ENCODE data around the gene FAAP20. TPM values are rescaled to one million over a fixed set of nuclear protein-coding genes. Genes with fewer than 3 reads are reported as not detected.
A peak's percentile ranks its signal among the peaks of the same experiment; 100 is the strongest.

The FAAP20 gene
- total and polyA plus RNA-seq, 10 of the 15 experiments (the other 5 are each of a cell fraction or from before 2014, with no cell fraction given): 0.79 to 91.8 (median 20.9) TPM

DNA sequence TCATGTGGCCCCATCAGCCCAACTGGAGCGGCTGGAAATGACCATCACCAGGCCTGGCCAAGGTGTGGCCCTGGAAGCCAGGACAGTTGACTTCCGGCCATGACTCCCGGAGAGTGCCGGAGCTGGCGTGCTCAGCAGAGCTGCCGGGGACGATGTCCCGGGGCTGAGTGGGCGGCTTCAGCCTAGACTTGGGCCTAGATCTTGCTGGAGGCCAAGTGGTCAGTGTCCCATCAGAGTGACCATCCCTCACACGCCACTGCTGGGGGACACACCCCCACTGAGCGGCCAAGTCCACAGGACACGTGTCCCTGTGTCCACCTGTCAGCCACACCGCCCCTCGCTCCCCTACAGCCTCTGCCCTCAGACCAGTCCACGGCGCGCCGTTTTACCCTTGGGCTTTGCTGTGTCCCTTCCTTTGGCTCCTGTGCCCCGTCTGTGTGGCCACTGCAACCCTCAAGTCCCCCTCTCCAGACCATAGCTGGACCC, 4.0 kb downstream of the FAAP20 start:
- no peak overlapping the region for H3K9ac ChIP-seq (ENCODE audit: control insufficient read depth, insufficient read depth, low read length)
- H3K4me2 ChIP-seq (ENCODE audit: control insufficient read depth, insufficient read depth): 0 out of 2 replicates have a peak overlapping the region, but pooled peaks have one; percentile 75

More for the DNA sequence above, 4.0 kb downstream of the FAAP20 start:
- peaks cover 4% of the 10 kb centered on the region for H3K4me1 ChIP-seq (ENCODE audit: control insufficient read depth, insufficient read depth, low read length)
- no peak overlapping the region for H3K27ac ChIP-seq (ENCODE audit: control insufficient read depth, insufficient read depth)
- no peak overlapping the region for H3K4me3 ChIP-seq
- FAIRE-seq (no peak), DNase-seq (ENCODE audit: low read depth, low spot score) (no peak), ATAC-seq (no peak)
- BruUV-seq (replicated peaks): no TSS peak
- no peaks in the 10 kb centered on the region; a peak in 1 of 4 replicates for H3K36me3 ChIP-seq (ENCODE audit: control insufficient read depth in 2 of 2, insufficient read depth in 2 of 2, low read length in 1 of 2)
- in situ Hi-C loops (cut with MboI) (loop anchor here (5.0 to 10.0 kb wide), 2 partner anchors 197 to 1234 kb away; no protein-coding TSS in a partner anchor), intact Hi-C loops (cut with micrococcal nuclease; ENCODE audit: unreplicated experiment) (no loop called here)
- H4K20me1 ChIP-seq (ENCODE audit: control insufficient read depth, insufficient read depth): no peaks in the 10 kb centered on the region
- TF ChIP-seq PML (IDR thresholded peaks at IDR 0.05; ENCODE audit: low read length): no peak
- TF ChIP-seq, protein P1, sequence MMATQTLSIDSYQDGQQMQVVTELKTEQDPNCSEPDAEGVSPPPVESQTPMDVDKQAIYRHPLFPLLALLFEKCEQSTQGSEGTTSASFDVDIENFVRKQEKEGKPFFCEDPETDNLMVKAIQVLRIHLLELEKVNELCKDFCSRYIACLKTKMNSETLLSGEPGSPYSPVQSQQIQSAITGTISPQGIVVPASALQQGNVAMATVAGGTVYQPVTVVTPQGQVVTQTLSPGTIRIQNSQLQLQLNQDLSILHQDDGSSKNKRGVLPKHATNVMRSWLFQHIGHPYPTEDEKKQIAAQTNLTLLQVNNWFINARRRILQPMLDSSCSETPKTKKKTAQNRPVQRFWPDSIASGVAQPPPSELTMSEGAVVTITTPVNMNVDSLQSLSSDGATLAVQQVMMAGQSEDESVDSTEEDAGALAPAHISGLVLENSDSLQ (IDR thresholded peaks at IDR 0.05): no peak
- TF ChIP-seq, protein P2, sequence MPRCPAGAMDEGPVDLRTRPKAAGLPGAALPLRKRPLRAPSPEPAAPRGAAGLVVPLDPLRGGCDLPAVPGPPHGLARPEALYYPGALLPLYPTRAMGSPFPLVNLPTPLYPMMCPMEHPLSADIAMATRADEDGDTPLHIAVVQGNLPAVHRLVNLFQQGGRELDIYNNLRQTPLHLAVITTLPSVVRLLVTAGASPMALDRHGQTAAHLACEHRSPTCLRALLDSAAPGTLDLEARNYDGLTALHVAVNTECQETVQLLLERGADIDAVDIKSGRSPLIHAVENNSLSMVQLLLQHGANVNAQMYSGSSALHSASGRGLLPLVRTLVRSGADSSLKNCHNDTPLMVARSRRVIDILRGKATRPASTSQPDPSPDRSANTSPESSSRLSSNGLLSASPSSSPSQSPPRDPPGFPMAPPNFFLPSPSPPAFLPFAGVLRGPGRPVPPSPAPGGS (IDR thresholded peaks at IDR 0.05; ENCODE audit: borderline replicate concordance, insufficient read depth, low read depth, low read length, poor library complexity, severe bottlenecking): no peak
- no peak for TF ChIP-seq ZNF622 (IDR thresholded peaks at IDR 0.05)
- TF ChIP-seq POLR2AphosphoS5 (IDR thresholded peaks at IDR 0.05; ENCODE audit: low read length): no peak
- TF ChIP-seq YBX1 (IDR thresholded peaks at IDR 0.05): no peak
- no peak for TF ChIP-seq NFXL1 (IDR thresholded peaks at IDR 0.05; ENCODE audit: borderline replicate concordance)
- TF ChIP-seq, protein P3, sequence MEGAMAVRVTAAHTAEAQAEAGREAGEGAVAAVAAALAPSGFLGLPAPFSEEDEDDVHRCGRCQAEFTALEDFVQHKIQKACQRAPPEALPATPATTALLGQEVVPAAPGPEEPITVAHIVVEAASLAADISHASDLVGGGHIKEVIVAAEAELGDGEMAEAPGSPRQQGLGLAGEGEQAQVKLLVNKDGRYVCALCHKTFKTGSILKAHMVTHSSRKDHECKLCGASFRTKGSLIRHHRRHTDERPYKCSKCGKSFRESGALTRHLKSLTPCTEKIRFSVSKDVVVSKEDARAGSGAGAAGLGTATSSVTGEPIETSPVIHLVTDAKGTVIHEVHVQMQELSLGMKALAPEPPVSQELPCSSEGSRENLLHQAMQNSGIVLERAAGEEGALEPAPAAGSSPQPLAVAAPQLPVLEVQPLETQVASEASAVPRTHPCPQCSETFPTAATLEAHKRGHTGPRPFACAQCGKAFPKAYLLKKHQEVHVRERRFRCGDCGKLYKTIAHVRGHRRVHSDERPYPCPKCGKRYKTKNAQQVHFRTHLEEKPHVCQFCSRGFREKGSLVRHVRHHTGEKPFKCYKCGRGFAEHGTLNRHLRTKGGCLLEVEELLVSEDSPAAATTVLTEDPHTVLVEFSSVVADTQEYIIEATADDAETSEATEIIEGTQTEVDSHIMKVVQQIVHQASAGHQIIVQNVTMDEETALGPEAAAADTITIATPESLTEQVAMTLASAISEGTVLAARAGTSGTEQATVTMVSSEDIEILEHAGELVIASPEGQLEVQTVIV (IDR thresholded peaks at IDR 0.05; ENCODE audit: borderline replicate concordance, partially characterized antibody): no peak
- POLR2A ChIA-PET: no interaction called here
- H3K27me3 ChIP-seq (replicated peaks in 1 of 2; ENCODE audit: control insufficient read depth in 2 of 2, insufficient read depth in 2 of 2, low read length in 1 of 2): no peaks in the 10 kb centered on the region
- peaks cover 1% of the 10 kb centered on the region for H3K79me2 ChIP-seq (ENCODE audit: control insufficient read depth, insufficient read depth, low read length)
- RAD21 ChIA-PET (ENCODE audit: unreplicated experiment): no interaction called here
- H3K9me3 ChIP-seq (replicated peaks; ENCODE audit: control insufficient read depth, insufficient read depth, low read length): no peaks in the 10 kb centered on the region
- WGBS (ENCODE audit: insufficient coverage, insufficient replicate concordance, low lambda C conversion rate, missing lambda C conversion rate): 90% methylated on average over 19 of the region's 19 CpGs
- no peak overlapping the region for H2AFZ ChIP-seq (ENCODE audit: control insufficient read depth, low read depth, low read length)
- SMC1A ChIA-PET (ENCODE audit: uncharacterized antibody, unreplicated experiment): no interaction called here
- CTCF ChIA-PET: no interaction called here

All from GM12878 (cell line).